ENCODE results near the gene SAMD5.
"Not testable (repeated sequence)": the region's sequence is repeated elsewhere in the genome, so short reads cannot be mapped to it uniquely, and the experiment has no call there.

SAMD5 gene

GRCh38 chr6:147530132-147531060 lies 21.9 kb downstream of the SAMD5 start:
- no peak for DNase-seq

- no peak for DNase-seq
Measured at GRCh38 chr6:147531321-147531720, 22.8 kb downstream of the SAMD5 start.

DNA sequence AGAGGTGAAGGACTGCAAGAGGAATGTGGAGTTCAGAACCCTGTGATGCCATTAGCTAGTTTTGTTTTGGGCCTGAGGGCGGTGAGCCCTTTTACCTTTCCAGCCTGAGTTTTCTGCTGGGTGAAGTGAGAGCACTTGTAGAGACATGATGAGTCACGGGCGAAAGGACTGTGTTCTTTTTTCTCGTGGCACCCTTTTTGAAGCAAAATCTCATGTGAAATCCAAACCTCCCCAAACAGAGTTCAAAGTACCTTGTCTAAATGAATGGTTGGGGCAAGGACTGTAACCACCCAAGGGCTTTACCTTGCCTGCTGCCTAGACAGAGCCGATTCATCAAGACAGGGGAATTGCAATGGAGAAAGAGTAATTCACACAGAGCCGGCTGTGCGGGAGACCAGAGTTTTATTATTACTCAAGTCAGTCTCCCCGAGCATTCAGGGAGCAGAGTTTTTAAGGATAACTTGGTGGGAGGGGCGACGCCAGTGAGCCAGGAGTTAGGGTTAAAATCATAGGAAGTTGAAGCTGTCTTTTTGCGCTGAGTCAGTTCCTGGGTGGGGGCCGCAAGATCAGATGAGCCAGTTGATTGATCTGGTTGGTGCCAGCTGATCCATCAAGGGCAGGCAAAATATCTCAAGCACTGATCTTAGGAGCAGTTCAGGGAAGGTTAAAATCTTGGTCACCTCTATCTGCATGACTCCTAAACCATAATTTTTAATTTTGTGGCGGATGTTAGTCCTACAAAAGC lies 25.8 kb downstream of the SAMD5 start:
- no peak for DNase-seq

DNA sequence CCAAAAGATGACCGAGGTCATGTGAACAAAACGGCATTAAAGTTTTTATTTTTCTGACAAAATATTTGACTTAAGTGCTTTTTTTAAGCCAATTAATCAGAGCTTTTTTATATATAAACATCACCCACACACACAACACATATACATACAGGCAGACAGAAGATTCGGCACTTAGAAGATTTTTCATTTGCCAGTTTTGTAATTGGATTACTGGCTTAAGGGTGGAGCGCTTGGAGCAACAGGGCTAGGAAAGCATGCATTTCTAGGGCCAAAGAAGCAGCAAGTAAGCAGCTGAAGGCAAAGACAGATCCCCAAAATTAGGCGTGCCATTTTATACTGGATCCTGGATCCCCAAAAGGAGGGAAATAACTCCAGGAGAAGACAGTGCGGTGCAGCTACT lies 30.3 kb downstream of the SAMD5 start:
- no peak for DNase-seq

- DNase-seq: no peak
Measured at GRCh38 chr6:147540075-147540474, 31.6 kb downstream of the SAMD5 start.

- not testable (repeated sequence) for DNase-seq
Measured at GRCh38 chr6:147542436-147542835, 33.9 kb downstream of the SAMD5 start.

DNA sequence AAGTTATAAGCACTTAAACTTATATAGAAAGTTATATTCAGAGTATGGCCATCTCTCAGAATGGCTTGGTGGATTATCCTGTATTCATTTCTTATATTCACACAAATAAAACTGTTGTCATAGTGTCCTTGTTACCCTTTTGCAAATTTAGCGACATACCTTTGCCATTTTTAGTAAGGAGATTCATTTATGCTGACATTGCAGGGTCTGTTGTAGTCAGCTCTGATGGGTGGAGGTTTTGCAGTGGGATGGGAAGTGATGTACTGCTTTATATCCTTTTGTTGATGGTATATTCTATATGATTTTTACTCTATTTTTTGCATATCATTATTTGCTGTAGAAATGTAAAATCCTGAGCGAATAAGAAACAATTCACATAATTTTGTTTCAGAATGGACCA lies 35.9 kb downstream of the SAMD5 start:
- no peak for DNase-seq

DNA sequence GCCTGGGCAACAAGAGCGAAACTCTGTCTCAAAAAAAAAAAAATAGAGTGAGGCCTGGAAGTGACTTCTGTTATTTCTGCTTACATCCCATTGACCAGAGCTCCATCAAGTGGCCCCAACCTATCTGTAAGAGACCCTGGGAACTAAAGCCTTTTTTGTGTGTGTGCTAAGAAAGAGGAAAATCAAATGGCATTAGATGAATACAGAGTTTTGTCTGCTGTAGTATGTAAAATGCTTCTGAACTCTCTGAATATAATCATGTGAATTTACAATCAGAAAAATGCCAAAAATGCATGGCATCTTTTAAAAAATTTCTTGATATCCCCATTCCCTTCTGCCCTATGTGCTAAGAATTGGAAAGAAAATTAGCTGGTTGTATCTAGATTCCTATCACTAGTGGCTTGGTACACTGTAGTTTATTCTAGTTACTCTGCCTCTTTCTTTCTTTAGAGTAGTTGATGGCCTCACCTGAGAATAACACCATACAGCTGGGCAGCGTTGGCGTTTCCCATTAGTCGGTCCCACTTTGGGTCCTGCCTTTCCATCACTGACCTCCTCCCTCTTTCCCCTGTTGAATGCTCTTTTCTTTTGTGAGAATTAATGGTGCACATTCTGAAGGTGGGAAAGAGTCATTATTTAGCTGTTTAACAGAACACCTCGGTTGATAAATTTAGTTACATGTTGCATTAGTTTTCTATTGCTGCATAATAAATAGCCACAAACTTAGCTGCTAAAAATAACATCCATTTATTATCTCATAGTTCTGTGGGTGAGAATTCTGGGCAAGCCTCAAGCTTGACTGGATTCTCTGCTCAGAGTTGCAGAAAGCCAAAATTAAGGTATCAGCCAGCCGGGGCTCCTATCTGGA lies 38.2 kb downstream of the SAMD5 start:
- DNase-seq: no peak

GRCh38 chr6:147547369-147547902 lies 38.9 kb downstream of the SAMD5 start:
- DNase-seq: no peak

DNA sequence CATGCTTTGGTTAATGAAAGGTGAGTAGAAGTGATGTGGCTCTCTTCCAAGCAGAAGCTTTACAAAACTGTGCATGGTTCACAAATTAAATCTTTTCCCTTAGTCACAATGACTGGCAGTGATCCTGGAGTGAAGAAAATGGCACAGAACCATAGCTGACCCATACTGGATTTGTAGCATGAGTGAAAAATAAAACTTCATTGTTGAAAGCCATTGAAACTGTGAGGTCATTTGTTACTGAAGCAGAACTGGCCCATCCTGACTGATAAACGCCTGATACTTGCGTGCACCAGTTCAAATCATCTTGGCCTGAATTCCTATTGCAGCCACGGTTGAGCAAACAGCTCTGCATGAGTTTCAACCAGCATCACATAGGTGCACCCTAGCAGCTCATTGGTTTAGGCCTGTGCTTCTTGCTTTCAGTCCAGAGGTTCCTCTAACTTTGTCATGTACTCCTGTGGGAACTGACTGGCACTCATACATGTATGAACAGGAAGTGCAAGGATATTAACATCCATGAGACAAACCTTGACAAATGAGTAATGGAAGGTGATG lies 40.5 kb downstream of the SAMD5 start:
- no peak for DNase-seq

- no peak for DNase-seq
Measured at GRCh38 chr6:147549531-147549930, 41.0 kb downstream of the SAMD5 start.

DNA sequence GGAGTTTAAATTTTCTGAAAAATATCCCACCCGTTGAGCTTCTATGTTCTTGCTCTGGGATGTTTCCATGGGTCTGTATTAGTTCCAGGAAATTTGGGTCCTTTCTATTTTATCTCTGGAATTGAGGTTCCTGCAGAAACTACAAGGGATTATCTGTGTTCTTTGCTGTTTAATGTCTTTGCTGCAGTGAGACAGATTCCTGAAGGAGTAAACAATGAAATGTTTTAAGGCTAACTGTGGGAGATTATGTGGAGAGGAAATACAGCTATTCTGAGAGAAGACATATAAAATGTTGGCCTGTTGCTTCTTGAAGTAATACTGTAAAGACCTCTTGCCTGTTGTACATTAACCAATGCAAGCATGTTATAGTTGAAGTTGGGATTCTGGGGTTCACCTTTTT lies 43.5 kb downstream of the SAMD5 start:
- no peak for DNase-seq

DNA sequence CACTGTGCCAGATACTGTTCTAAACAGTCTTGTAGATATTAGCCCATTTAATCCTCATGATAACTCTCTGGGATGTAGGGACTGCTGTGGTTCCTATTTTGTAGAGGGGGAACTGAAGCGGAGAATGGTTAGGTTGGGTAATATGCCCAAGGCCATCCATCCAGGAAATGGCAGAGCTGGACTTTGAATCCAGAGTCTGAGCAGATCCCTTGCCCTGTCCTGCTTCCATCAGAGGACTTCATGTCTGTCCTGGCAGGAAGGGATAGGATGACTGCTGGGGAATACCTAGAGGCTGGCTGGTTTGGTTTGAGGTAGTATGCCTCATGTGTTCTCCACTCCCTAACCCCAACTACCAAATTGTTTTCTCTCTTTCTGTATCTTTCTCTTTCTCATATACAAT lies 44.6 kb downstream of the SAMD5 start:
- no peak for DNase-seq

DNA sequence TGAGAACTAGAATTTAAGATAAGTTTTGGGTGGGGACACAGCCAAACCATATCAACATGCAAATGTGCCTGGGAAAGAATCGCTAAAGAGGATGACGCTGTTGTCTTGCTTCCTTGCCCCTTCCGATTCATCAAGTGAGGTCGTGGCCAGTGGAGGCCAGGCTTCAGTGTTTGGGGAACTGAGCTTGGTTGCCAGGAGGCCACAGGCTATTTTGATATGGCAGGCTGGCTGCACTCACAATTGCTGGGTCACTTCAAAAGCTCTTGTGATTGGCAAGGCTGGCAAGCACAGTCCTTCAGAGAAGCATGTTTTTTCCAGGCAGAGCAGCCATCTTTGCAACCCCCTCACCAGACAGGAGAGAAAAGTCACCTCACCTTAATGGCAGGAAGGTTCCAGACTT lies 45.8 kb downstream of the SAMD5 start:
- DNase-seq: no peak

DNA sequence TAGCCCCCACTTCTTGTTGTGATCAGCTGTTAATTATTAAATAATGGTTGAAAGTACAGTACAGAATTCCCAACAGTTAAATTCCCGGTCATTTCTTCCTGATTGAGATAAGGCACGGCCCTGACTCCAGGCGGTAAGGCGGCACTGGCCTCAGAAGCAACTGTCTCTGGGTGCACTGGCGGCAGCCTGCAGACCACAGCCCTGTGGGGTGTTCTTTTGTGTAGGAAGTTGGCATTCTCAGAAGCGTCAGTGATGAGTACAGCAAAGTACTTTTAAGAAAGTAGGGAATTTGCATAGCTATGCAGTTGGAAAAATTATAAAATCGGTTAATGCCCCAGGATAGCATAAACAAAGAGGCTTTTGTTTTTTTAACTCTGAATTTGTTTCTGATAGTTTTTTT lies 50.5 kb downstream of the SAMD5 start:
- no peak for DNase-seq

GRCh38 chr6:147560670-147561069 lies 52.2 kb downstream of the SAMD5 start:
- no peak for DNase-seq

GRCh38 chr6:147561726-147562125 lies 53.2 kb downstream of the SAMD5 start:
- no peak for DNase-seq

GRCh38 chr6:147563472-147563871 lies 55.0 kb downstream of the SAMD5 start:
- DNase-seq: no peak

- no peak for DNase-seq
Measured at GRCh38 chr6:147564556-147564955, 56.1 kb downstream of the SAMD5 start.

DNA sequence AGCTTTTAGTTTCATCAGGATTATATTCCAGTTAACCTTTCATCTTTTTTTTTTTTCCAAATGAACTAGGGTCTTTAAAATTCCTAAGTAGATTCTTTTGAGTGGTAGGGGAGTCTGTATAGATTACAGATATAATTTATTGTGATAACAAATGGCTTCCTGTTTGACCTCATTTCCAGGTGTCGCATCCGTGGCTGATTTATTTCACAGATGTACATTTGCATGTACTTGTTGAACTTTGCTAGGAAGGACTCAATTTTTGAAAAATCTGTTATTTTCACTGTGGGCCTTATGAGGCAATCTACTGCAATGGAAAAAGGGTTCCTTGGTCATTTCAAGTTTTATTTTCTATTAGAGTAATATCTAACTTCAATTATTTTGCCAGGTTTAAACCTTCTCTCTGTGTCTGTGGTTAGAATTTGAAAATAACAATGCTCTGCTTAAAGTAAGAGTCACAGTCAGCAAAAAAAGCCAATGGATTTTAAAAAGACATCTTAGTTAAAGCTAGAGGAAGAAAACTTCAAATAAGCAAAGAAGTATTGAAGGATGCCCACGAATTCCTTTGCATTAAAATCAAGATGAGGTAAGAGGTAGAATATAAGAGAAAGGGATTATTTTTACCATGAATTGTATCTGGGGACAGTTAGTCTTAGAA lies 57.9 kb downstream of the SAMD5 start:
- no peak for DNase-seq

DNA sequence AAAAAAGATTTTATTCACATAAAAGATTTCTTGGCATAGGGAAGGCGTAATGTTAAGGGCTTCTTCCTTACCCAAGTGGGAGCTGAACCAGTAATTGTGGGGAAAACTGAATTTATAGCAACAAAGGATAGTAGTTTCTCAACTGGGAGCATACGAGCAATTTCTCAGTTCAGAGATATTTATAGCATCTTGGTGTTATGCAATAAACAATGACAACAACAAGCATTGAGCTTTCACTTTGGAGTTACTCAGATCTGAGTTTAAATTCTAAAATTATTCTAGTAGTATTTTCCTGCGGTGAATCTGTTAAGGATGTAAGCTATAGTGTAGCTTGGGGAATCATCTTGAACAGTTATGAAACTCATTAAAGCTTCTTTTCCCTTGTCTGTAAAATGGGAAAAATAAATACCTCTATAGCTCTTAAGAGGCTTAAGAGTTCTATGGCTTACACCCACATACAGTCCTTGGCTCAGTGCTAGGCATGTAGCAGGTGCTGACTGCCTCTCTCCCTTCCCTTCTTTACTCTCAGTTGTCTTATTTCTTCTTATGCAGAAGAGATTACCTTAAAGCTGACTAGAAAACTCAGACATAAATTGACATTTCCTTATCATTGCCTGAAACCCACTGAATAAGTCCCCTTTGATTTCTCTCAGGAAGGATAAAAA lies 58.8 kb downstream of the SAMD5 start:
- no peak for DNase-seq

DNA sequence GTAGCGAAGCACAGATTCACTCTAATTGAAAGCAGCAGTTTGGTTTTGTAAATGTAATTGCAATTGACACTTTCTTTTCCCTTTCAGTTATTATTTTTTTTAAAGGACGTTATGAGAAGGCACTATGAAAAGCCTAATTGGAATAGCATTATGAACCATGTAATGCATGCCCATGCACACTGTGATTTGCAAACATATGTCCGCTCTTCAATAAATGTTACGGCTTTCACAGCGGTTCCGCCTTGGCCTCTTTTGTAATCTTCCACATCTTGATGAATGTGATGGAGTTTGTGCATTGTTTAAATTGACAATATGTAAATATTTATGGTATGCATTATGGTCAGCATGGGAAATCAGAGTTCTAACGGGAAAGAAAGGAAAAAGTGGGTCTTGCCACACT lies 61.3 kb downstream of the SAMD5 start:
- DNase-seq: no peak

Data from DMS 273 treated with DMSO at 0.1 percent for 48 hours (cell line).